GM19372 (cell line): ENCODE results near the gene FMNL2.
"Not testable (repeated sequence)": the region's sequence is repeated elsewhere in the genome, so short reads cannot be mapped to it uniquely, and the experiment has no call there.

Experiments used
- ATAC-seq: cut with Tn5 transposase; IDR thresholded peaks from one replicate; pipeline ENCODE4 v1.9.1; 2021; ENCODE audit warnings: mild to moderate bottlenecking, low read depth, moderate library complexity; ENCODE audit not compliant: unreplicated experiment

The FMNL2 gene

DNA sequence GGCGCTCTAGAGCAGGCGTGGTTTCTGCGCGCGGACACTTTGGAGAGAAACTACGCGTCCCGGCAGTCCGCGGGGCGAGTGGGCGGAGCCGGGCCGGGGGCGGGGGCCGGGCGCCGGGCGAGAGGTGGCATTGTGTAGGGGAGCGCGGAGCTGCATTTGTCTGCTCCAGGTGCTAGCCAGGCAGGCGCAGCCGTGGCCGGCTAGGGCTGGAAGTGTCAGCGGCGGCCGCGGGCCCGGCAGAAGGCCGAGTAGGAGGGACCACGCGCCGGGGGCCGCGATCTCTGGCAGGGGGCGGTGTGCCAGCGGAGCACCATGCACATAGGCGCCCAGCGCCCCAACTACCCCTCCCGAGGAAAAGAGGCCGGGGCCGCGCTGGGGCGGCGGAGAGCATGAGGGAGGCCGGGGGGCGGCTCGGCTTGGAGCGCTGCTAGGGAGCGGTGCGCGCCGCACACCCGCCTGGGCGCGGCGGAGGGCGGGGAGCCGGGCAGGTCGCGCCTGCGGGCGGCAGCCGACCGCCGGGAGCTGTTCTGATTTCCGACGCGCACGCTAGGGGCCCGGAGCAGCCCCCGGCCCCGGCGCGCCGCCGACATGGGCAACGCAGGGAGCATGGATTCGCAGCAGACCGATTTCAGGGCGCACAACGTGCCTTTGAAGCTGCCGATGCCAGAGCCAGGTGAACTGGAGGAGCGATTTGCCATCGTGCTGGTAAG, at the start of gene FMNL2:
FMNL2 (plus strand) TSS at position 159 of the 710 bp plus-strand sequence.
- peak; percentile 78 for ATAC-seq

DNA sequence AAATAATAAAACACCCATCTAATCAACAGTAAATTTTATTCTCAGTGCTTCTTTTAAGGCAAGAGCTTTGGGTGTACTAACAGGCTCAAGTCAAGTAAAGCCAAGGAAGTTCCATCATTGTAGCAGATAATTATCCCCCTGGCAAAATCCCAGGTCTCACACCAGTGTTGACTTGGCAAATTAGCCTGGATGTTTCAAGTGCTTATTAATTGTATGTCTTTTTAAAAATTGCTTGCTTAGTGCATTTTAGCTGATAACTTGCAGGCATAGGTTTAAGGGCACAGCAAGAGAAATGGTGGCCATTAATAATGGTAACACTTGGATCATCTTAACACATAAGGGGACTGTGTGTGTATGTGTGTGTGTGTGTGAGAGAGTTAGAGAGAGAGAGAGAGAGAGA, 42.0 kb upstream of the FMNL2 start:
- ATAC-seq, result no peak

- no peak for ATAC-seq
Observed at GRCh38 chr2:152297715-152298114, 37.3 kb upstream of the FMNL2 start.

- no peak for ATAC-seq
Observed at GRCh38 chr2:152298754-152299153, 36.2 kb upstream of the FMNL2 start.

DNA sequence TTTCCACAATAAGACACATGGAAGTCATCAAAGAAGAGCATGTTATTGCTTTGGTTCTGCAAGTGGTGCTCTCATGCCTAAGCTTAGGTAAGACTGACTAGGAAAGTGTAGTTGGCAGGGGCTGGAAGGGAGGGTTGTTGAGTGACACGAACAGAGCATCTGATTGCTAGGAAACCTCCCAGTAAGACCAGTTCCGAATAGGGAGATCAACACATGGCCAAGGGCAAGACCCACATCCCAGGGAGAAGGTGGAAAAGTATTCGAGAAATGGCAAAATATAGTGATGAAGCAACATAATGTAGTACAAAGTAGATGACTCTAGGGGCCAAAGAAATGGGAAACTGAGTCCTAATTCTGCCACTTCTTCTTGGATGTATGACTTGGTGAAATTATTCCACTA, 33.8 kb upstream of the FMNL2 start:
- ATAC-seq, result no peak

GRCh38 chr2:152303951-152304350, 31.0 kb upstream of the FMNL2 start:
- ATAC-seq, result no peak

GRCh38 chr2:152304836-152305235, 30.1 kb upstream of the FMNL2 start:
- ATAC-seq, result no peak

GRCh38 chr2:152307863-152308262, 27.1 kb upstream of the FMNL2 start:
- no peak for ATAC-seq

GRCh38 chr2:152309352-152310214, 25.4 kb upstream of the FMNL2 start:
- ATAC-seq, result no peak

DNA sequence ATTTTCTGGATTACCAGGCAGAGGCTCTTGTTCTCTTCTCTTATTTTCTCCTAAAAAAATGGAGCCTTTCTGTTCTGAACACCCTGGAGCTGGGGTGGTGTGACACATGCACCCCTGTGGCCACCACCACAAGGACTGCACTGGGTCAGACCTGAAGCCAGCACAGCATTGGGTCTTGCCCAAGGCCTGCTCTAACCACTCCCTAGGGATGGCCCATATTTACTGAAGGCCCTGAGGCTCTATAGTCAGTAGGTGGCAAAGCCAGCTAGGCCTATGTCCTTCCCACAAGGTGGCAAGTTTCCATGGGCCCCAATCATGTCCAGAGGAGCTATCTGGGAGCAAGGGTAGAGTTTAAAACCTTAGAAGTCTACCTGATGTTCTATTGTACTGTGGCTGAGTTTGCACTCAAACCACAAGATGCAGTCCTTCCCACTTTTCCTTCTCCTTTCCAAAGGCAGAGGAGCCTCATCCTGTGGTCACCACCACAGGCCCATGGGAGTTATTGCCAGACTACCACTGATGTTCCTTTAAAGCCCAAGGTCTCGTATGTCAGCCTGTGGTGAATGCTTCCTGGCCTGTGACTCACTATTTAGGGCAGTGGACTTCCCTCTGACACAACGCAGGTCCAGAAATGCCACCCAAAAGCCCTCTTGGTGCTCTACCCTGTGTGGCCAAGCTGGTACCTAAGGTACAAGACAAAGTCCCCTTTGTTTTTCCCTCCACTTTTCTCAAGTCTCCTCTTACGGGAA, 15.0 kb upstream of the FMNL2 start:
- ATAC-seq, result no peak

DNA sequence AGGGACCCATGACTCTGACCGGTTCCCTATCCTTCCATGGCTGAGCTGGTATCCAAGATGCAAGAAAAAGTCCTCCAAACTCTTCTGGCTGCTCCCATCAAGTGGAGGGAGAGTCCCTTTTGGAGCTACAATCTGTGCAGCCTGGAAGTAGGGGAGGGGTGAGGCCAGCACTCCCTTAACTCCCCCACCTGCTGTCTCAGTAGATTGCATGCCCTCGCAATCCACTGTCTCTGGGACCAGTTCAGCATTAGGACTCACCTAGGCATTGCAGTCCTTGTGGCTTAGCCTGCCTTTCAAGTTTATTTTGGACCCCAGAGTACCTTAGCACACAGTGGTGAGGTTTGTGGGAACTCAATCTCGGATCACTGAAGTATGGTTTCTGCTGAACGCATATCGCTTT, 14.2 kb upstream of the FMNL2 start:
- ATAC-seq, result no peak

DNA sequence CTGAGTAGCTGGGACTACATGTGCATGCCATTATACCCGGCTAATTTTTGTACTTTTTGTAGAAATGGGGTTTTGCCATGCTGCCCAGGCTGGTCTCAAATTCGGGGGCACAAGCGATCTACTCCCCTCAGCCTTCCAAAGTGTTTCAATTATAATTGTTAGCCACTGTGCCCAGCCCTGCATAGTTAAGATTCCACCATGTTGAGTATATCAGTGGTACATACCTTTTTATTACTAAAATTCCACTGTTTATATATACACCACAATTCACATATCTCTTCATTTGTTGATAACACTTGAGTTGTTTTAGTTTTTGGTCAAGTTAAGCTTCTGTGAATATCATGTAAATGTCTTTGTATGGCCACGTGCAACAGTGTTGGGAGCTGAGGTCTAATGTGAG, 12.8 kb upstream of the FMNL2 start:
- ATAC-seq, result no peak

DNA sequence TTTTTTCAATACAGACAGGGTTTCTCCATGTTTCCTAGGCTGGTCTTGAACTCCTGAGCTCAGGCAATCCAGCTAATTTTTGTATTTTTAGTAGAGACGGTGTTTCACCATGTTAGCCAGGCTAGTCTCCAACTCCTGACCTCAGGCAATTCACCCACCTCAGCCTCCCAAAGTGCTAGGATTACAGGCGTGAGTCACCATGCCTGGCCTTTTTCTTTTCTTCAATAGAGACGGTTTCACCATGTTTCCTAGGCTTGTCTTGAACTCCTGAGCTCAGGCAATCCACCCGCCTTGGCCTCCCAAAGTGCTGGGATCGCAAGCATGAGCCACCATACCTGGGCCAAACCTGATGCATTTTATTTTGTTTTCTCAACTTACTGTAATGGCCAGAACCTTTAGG, 9.8 kb upstream of the FMNL2 start:
- ATAC-seq, result not testable (repeated sequence)

DNA sequence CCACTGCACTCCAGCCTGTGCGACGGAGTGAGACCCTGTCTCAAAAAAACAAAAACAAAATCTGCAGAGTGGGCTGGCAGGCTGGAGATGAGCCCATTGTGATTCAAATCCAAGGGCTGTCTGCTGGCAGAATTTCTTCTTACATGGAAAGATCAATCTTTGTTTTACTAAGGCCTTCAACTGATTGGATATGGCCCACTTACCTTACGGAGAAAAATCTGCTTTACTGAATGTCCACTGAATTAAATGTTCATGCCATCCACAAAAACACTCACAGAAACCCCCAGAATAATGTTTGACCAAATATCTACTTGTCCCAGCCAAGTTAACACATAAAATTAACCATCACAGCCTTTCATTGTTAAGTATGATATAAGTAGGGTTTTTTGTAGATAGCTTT, 8.3 kb upstream of the FMNL2 start:
- no peak for ATAC-seq

- no peak for ATAC-seq
Observed at GRCh38 chr2:152328013-152328412, 7.0 kb upstream of the FMNL2 start.

DNA sequence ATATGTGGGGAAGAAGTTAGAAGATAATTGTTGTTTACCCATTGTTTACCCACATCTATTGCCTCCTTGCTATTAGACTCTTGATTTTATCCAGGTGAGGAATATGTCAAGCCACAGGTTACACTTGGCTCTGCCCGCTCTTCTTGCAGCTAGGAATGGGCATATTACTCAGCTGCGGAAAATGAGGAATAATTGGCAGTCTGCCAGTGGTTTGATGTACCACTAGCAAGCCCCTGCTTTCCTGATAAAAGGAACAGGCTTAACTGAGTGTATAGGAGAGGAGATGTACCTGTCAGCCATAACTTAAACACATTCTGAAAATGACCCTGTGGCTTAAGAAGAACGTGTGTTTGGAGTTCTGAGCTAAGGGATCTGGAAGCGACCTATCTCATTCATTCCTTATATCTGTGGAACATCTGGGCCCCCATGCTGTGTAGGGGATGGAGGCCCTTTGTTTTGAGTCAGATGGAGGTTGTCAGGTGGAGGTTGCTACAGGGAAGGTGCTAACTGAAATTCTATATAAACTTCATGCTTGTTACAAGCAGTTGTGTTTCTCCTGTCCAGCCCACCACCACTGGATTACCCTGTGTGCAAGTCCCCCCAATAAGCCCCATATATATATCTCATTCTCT, 4.6 kb upstream of the FMNL2 start:
- ATAC-seq, result no peak

DNA sequence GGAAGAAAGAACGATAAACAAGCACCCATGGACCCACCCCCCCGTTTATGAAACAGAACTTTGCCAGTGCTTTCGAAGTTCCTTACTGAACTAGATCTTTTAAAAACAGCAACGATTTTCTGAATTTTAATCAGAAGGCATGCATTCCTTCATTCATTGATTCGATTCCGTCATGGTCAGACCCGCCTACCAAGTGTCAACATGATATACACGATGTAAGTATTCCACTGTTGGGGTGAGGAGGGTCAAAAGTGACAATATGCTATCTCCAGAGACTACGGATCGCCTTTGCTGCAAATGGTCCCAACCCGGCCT, 316 bp upstream of the FMNL2 start:
- ATAC-seq, result no peak

DNA sequence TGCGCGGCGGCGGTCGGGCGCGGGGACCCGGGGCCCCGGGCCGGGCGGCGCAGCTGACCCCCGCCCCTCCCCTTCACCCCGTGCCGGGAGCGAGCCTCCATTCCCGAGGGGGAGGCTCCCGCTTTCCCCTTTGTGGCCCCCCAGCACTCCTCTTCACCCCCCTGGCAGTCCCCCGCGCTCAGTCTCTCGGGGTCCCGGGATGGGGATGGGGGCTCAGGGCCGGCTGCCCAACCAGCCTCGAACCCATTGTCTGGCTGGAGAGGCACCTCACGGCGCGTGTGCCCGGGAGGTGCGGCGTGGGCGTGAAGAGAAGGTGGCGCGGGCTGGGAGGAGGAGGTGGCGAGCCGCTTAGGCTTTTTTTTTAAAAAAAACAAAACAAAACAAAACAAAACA, 748 bp downstream of the FMNL2 start:
- no peak for ATAC-seq

- ATAC-seq, result no peak
Observed at GRCh38 chr2:152336119-152336853, 1.3 kb downstream of the FMNL2 start.

DNA sequence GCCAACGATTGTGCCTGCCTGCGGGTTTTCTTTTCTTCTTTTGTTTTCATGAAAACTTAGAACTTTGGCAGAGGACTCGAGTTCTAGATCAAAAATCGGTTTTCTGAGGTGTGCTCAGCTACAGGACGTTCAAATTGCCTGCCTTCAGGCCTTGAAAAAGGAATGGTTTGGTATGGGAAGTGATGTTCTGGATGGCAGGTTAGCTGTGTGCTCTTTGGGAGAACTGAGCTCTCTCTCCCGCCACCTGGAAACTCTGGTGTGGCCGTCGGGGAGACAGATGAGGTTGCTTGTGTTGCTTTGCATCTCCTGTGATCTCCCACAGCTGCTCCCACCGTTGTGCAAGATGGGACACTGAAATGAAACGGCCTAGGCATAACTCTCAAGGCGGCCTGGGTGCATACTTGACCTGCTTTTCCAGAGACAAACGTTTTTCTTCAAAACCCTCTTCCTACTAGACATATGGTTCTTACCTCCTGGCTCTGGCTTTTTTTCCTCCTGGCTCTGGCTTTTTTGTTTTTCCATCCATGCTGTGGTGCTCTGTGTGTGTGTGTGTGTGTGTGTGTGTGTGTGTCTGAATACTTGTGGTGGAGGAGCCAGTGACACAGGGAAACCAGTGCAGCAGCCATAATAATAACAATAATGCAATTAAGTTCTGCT, 2.0 kb downstream of the FMNL2 start:
- ATAC-seq, result no peak
